Endometrial microvascular endothelial cells (primary cell): ENCODE results near the gene PCSK5. TPM values are rescaled to one million over a fixed set of nuclear protein-coding genes. Genes with fewer than 3 reads are reported as not detected.

ENCODE experiments used
- in situ Hi-C: cut with HindIII; loops from 2 replicates; pipeline ENCODE4 v1.10.0; 2017; ENCODE audit warnings: low sequenced_read_pairs, low pct_unique_long_range_greater_than_20kb; ENCODE audit errors: inconsistent ontology term
- total RNA-seq: library from RNA; depleted of rRNA; stranded (reverse); fragments of >200 nt; gene quantifications from one replicate; pipeline ENCODE4 v1.2.3, GENCODE V29; 2015; ENCODE audit errors: inconsistent ontology term

PCSK5 gene
- total RNA-seq, 1 donor from 2014 or later: 4.9 TPM

DNA sequence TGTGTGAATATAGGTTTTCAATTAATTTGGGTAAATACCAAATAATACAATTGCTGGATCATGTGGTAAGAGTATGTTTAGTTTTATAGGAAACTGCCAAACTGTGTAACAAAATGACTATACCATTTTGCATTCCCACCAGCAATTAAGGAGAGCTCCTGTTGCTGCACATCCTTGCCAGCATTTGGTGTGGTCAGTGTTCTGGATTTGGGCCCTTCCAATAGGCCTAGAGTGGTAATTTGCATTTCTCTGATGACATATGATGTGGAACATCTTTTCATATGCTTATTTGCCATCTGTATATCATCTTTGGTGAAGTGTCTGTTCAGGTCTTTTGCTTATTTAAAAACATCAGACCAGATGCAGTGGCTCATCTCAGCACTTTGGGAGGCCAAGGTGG is 515.4 kb downstream of the PCSK5 start:
- in situ Hi-C loops: no loop called here
